ENCODE data around the gene CPEB3. TPM values are rescaled to one million over a fixed set of nuclear protein-coding genes. Genes with fewer than 3 reads are reported as not detected.

Gene CPEB3
- polyA plus RNA-seq, 2 of the 4 experiments (the other 2 are of a cell fraction), result 0.37 to 0.41 TPM

- ChIA-PET CTCF (interaction anchor here (1.9 kb wide), 1 partner anchor 12 kb away, joined by 7 read pairs; the partner anchor contains the start of genes CPEB3 and MARCHF5), POLR2A (no interaction called here)
- FAIRE-seq, result no peak
- Histone ChIP-seq H3K4me2 (no peak overlapping the region), H3K4me1 (no peaks in the 10 kb centered on the region), H3K9me3 (no peaks in the 10 kb centered on the region), H3K27ac (no peak overlapping the region), H3K4me3 (no peak overlapping the region)
- DNase-seq (ENCODE audit: low read depth in 1 of 2, low spot score in 1 of 2), result no peak
- TF ChIP-seq MAFK (IDR thresholded peaks at IDR 0.05; ENCODE audit: partially characterized antibody) (no peak), MYC (IDR thresholded peaks at IDR 0.05; ENCODE audit: borderline replicate concordance, low read length) (no peak), SMC3 (IDR thresholded peaks at IDR 0.05) (no peak), MAZ (IDR thresholded peaks at IDR 0.05; ENCODE audit: borderline replicate concordance, low read depth, low read length) (no peak), RNF2 (IDR thresholded peaks at IDR 0.05; ENCODE audit: borderline replicate concordance, low read depth) (no peak), ESRRA (IDR thresholded peaks at IDR 0.05; ENCODE audit: borderline replicate concordance, low read length) (no peak), POLR2AphosphoS2 (conservative IDR thresholded peaks at IDR 0.05; ENCODE audit: low read length) (no peak), HDAC2 (IDR thresholded peaks at IDR 0.05) (no peak), EHMT2 (IDR thresholded peaks at IDR 0.05; ENCODE audit: low read depth) (no peak), ZFP36 (IDR thresholded peaks at IDR 0.05; ENCODE audit: borderline replicate concordance, partially characterized antibody) (no peak), NFE2L2 (conservative IDR thresholded peaks at IDR 0.05; ENCODE audit: low read length) (no peak), TP53 (CRISPR knock-in tag; IDR thresholded peaks at IDR 0.05) (no peak), CBX2 (IDR thresholded peaks at IDR 0.05; ENCODE audit: borderline replicate concordance, low read depth) (no peak), PHF8 (IDR thresholded peaks at IDR 0.05; ENCODE audit: borderline replicate concordance, low read depth) (no peak), BHLHE40 (IDR thresholded peaks at IDR 0.05; ENCODE audit: low read depth, low read length) (no peak), ELK1 (IDR thresholded peaks at IDR 0.05; ENCODE audit: low read depth, low read length) (no peak), HES2 (IDR thresholded peaks at IDR 0.05) (no peak), FOSB (CRISPR knock-in tag; IDR thresholded peaks at IDR 0.05) (no peak)
- TF ChIP-seq, protein P1, sequence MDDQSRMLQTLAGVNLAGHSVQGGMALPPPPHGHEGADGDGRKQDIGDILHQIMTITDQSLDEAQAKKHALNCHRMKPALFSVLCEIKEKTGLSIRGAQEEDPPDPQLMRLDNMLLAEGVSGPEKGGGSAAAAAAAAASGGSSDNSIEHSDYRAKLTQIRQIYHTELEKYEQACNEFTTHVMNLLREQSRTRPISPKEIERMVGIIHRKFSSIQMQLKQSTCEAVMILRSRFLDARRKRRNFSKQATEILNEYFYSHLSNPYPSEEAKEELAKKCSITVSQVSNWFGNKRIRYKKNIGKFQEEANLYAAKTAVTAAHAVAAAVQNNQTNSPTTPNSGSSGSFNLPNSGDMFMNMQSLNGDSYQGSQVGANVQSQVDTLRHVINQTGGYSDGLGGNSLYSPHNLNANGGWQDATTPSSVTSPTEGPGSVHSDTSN (IDR thresholded peaks at IDR 0.05), result no peak
- no peak for ATAC-seq
Observed at GRCh38 chr10:92303096-92303495, 12.2 kb upstream of the CPEB3 start.

DNA sequence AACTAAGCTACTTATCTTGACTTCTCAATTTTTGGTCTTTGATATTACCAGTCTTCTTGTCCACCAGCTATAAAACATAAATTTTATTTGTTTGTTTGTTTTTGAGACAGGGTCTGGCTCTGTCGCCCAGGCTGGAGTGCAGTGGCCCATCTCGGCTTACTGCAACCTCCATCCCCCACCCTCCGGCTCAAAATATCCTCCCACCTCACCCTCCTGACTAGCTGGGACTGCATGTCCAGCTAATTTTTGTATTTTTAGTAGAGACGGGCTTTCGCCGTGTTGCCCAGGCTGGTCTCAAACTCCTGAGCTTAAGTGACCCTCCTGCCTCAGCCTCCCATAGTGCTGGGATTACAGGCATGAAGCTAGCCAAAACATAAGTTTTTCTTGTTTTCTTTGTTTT, 7.6 kb upstream of the CPEB3 start:
- H3K4me2 ChIP-seq, result no peak overlapping the region
- H3K4me1 ChIP-seq, result no peaks in the 10 kb centered on the region
- H3K9me3 ChIP-seq, result no peaks in the 10 kb centered on the region
- no peak overlapping the region for H3K27ac ChIP-seq
- no peak for FAIRE-seq
- CTCF ChIA-PET, result interaction anchor here (0.5 to 1.1 kb wide), 5 partner anchors 12 to 211 kb away, joined by 3 read pairs; no protein-coding TSS in a partner anchor
- H3K4me3 ChIP-seq, result no peak overlapping the region
- WGBS (ENCODE audit: missing lambda C conversion rate), result 92% methylated on average over 6 of the region's 6 CpGs
- POLR2A ChIA-PET, result no interaction called here
- ATAC-seq, result no peak
- DNase-seq (ENCODE audit: low read depth in 1 of 2, low spot score in 1 of 2), result no peak
- no peak for TF ChIP-seq RFX5 (IDR thresholded peaks at IDR 0.05)
- TF ChIP-seq EP300 (IDR thresholded peaks at IDR 0.05), result no peak
- no peak for TF ChIP-seq HEYL (CRISPR knock-in tag; IDR thresholded peaks at IDR 0.05)
- TF ChIP-seq PHF8 (IDR thresholded peaks at IDR 0.05; ENCODE audit: borderline replicate concordance, low read depth), result no peak
- TF ChIP-seq, protein P2, sequence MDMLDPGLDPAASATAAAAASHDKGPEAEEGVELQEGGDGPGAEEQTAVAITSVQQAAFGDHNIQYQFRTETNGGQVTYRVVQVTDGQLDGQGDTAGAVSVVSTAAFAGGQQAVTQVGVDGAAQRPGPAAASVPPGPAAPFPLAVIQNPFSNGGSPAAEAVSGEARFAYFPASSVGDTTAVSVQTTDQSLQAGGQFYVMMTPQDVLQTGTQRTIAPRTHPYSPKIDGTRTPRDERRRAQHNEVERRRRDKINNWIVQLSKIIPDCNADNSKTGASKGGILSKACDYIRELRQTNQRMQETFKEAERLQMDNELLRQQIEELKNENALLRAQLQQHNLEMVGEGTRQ (IDR thresholded peaks at IDR 0.05), result no peak
- no peak for TF ChIP-seq GATA3 (IDR thresholded peaks at IDR 0.05; ENCODE audit: borderline replicate concordance)
- TF ChIP-seq SREBF2 (IDR thresholded peaks at IDR 0.05), result no peak
- no peak for TF ChIP-seq MYC (IDR thresholded peaks at IDR 0.05; ENCODE audit: borderline replicate concordance, low read length)
- no peak for TF ChIP-seq HOXB5 (CRISPR knock-in tag; IDR thresholded peaks at IDR 0.05)
- no peak for TF ChIP-seq POLR2AphosphoS2 (conservative IDR thresholded peaks at IDR 0.05; ENCODE audit: low read length)
- no peak for TF ChIP-seq MAFK (IDR thresholded peaks at IDR 0.05; ENCODE audit: partially characterized antibody)
- no peak for TF ChIP-seq ZSCAN20 (CRISPR knock-in tag; IDR thresholded peaks at IDR 0.05)
- no peak for TF ChIP-seq MAZ (IDR thresholded peaks at IDR 0.05; ENCODE audit: borderline replicate concordance, low read depth, low read length)
- TF ChIP-seq NR3C1 (IDR thresholded peaks at IDR 0.05), result no peak
- TF ChIP-seq HOXA7 (CRISPR knock-in tag; IDR thresholded peaks at IDR 0.05), result no peak
- no peak for TF ChIP-seq NFE2L2 (conservative IDR thresholded peaks at IDR 0.05; ENCODE audit: low read length)
- no peak for TF ChIP-seq TFCP2L1 (CRISPR knock-in tag; IDR thresholded peaks at IDR 0.05)
- TF ChIP-seq, protein P3, sequence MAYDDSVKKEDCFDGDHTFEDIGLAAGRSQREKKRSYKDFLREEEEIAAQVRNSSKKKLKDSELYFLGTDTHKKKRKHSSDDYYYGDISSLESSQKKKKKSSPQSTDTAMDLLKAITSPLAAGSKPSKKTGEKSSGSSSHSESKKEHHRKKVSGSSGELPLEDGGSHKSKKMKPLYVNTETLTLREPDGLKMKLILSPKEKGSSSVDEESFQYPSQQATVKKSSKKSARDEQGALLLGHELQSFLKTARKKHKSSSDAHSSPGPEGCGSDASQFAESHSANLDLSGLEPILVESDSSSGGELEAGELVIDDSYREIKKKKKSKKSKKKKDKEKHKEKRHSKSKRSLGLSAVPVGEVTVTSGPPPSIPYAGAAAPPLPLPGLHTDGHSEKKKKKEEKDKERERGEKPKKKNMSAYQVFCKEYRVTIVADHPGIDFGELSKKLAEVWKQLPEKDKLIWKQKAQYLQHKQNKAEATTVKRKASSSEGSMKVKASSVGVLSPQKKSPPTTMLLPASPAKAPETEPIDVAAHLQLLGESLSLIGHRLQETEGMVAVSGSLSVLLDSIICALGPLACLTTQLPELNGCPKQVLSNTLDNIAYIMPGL (CRISPR knock-in tag; IDR thresholded peaks at IDR 0.05; ENCODE audit: borderline replicate concordance), result no peak
- no peak for TF ChIP-seq CHD2 (IDR thresholded peaks at IDR 0.05; ENCODE audit: low read length, partially characterized antibody)
